ENCODE data around the gene SLC16A6. TPM values are rescaled to one million over a fixed set of nuclear protein-coding genes. Genes with fewer than 3 reads are reported as not detected.

SLC16A6 gene
- total RNA-seq, 1 donor from 2014 or later, result not detected

DNA sequence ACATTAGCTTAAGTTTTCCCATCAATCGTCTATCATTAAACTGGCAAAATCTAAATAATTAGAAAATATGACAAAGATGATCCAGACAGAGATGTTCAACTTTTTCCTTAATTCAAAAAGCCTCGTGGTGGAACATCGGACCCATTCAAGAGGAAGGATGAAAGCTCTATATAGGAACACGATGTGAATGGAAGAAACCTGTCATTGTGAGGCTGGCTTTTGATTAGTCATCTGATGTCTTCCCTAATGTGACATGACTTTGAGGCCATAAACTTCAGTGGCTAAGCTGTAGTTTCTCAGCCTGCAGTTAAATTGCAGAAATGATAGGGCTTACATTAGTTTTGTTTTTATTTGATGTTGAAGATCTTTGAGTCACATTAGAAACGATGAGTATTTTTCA lies 42.0 kb downstream of the SLC16A6 start:
- H3K4me3 ChIP-seq, result peak overlapping the region; percentile 83 to 90
- TF ChIP-seq, protein P1, sequence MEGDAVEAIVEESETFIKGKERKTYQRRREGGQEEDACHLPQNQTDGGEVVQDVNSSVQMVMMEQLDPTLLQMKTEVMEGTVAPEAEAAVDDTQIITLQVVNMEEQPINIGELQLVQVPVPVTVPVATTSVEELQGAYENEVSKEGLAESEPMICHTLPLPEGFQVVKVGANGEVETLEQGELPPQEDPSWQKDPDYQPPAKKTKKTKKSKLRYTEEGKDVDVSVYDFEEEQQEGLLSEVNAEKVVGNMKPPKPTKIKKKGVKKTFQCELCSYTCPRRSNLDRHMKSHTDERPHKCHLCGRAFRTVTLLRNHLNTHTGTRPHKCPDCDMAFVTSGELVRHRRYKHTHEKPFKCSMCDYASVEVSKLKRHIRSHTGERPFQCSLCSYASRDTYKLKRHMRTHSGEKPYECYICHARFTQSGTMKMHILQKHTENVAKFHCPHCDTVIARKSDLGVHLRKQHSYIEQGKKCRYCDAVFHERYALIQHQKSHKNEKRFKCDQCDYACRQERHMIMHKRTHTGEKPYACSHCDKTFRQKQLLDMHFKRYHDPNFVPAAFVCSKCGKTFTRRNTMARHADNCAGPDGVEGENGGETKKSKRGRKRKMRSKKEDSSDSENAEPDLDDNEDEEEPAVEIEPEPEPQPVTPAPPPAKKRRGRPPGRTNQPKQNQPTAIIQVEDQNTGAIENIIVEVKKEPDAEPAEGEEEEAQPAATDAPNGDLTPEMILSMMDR (IDR thresholded peaks at IDR 0.05), result no peak
- H3K27me3 ChIP-seq, result no peaks in the 10 kb centered on the region
- intact Hi-C loops (cut with DNase I), result loop anchor here (1.0 to 2.0 kb wide), 3 partner anchors 148 to 266 kb away; partner anchors contain the start of gene WIPI1
- no peak for DNase-seq (ENCODE audit: low spot score in 2 of 2)
- H3K4me1 ChIP-seq, result peaks cover 0 to 14% of the 10 kb centered on the region in 2 donors
- H3K36me3 ChIP-seq, result peaks cover 6 to 14% of the 10 kb centered on the region in 2 donors
- H3K9me3 ChIP-seq, result no peaks in the 10 kb centered on the region
- peak overlapping the region; percentile 96 to 97 for H3K27ac ChIP-seq

DNA sequence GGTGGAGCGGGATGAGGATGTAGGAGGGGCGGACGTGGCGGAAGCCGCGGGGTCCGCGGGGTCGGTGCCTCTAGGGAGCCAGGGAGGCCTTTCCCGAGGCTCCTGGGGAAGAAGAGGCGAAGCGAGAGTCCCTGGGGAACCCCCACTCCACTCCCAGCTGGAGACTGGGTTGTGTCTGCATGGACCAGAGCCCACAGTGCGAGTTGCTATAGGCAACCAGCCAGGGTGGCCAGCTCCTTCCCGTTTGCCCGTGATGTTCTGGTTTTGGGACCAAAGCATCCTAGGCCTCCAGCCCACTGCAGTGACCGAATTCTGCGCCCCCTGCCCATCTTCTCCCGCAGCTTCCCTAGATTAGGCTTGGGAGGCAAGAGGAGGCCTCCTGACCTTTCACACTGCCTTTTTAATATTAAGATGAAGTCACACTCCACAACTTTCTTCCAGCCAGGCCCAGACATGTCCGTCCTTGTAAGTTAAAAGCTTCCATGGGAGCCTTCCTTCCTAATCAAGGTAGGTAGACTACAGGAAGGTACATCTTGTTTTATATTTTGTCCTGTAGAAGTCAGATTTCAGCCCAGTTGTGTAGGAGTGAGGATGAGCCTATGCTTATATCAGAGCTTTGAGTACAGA lies 42.6 kb downstream of the SLC16A6 start:
- peak in 1 of 2 donors; percentile 86 for DNase-seq (ENCODE audit: low spot score in 2 of 2)
- peaks cover 3 to 12% of the 10 kb centered on the region in 2 donors for H3K36me3 ChIP-seq
- intact Hi-C loops (cut with DNase I), result loop anchor here (1.0 to 2.0 kb wide), 3 partner anchors 148 to 266 kb away; partner anchors contain the start of gene WIPI1

DNA sequence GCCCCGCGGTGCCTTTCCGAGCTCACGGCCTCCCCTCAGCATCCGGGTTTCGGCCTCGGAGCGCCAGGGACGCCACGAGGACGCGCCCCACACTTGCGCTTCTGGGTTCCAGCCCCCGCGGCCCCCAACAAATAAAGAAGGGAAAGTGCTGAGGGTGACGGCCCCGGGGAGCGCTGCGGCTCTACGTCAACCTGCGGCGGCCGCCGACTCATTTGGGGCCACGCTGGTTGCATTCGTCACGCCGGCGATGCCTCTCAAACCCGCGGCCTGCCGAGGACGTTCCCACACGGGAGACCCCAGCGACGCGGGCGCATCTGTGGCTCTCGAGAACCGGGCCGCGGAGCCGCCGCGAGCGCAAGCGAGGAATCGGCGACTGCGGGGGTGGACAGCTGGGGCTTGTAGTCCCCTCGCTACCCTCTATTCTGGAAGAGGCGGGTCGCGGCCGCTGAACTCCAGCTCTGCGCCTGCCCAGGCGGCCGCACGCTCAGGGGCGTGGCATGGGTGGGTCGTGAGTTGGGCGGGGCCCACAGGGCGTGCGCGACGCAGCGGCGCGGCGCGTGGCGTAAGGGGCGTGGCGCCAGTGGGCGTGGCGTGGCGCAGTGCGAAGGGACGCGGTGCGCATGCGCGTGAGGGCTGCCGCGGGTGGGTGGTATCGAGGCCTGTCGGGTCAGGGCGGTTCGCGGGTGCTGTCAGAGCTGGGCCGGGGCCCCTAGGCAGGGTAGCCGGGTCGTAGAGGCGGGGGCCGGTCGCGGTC lies 43.3 kb downstream of the SLC16A6 start, which contains the start of gene AMZ2:
AMZ2 (plus strand) TSS at position 599 of the 754 bp plus-strand sequence. CDS start 2,145 bp downstream, outside the sequence.
- H3K9me3 ChIP-seq, result no peaks in the 10 kb centered on the region
- DNase-seq (ENCODE audit: low spot score in 2 of 2), result peak; percentile 72 to 95
- peak within 1 kb of the TSS; percentile 83 to 90 for H3K4me3 ChIP-seq
- TF ChIP-seq, protein P1 (IDR thresholded peaks at IDR 0.05), result no peak
- H3K27me3 ChIP-seq, result no peaks in the 10 kb centered on the region
- H3K27ac ChIP-seq, result peak within 1 kb of the TSS; percentile 96 to 97
- peaks cover 2 to 12% of the 10 kb centered on the region in 2 donors for H3K36me3 ChIP-seq
- intact Hi-C loops (cut with DNase I), result loop anchor here (1.0 to 2.0 kb wide), 4 partner anchors 43 to 267 kb away; partner anchors contain the start of gene WIPI1
- peaks cover 0 to 14% of the 10 kb centered on the region in 2 donors for H3K4me1 ChIP-seq

More for the DNA sequence above, 42.6 kb downstream of the SLC16A6 start:
- Histone ChIP-seq H3K4me1 (peaks cover 0 to 14% of the 10 kb centered on the region in 2 donors), H3K27me3 (no peaks in the 10 kb centered on the region), H3K4me3 (peak overlapping the region; percentile 83 to 90), H3K9me3 (no peaks in the 10 kb centered on the region), H3K27ac (peak overlapping the region; percentile 96 to 97)
- TF ChIP-seq, protein P1 (IDR thresholded peaks at IDR 0.05), result no peak

DNA sequence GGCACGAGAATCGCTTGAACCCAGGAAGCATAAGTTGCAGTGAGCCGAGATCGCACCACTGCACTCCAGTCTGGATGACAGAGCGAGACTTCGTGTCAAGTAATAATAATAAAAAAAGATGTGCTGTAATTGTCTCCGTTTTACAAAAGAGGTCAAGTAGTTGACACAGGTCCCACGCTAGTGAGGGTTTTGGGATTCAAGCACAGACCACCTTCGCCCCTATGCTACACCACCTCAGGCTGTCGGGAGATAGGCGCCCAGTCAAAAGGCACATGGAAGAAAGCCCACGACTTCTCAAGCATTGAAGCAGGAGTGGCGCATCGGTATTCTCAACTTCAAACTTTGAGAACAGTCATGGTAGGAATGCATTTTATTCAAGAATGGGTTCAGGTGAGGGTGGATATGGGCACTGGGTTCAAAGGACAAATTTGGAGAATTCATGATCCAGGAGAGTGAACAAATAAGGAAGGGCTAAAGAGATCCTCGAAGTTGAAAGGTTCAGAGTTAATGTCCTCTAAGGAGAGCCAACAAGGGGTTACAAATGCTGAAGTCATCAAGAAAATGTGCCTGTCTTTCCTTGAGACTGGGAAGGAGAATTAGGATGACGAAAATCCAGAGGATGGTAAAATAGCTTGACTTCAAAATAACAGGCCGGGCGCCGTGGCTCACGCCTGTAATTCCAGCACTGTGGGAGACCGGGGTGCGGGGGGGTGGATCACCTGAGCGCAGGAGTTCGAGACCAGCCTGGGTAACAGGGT lies 44.5 kb downstream of the SLC16A6 start:
- Histone ChIP-seq H3K9me3 (no peaks in the 10 kb centered on the region), H3K27me3 (no peaks in the 10 kb centered on the region), H3K4me3 (peak overlapping the region in 1 of 2 donors; percentile 83), H3K27ac (no peak overlapping the region), H3K36me3 (peaks cover 0 to 6% of the 10 kb centered on the region in 2 donors), H3K4me1 (peaks cover 0 to 14% of the 10 kb centered on the region in 2 donors)
- intact Hi-C loops (cut with DNase I), result loop anchor here (2.0 kb wide), 1 partner anchor 42 kb away; no protein-coding TSS in a partner anchor
- TF ChIP-seq, protein P1 (IDR thresholded peaks at IDR 0.05), result no peak
- DNase-seq (ENCODE audit: low spot score in 2 of 2), result no peak
